BE2C (cell line): ENCODE measurements around the gene GRIN3B.

Experiments used
- DNase-seq: peaks from one replicate; pipeline ENCODE4 v3.0.0-alpha.2; 2020
- H3K27me3 ChIP-seq: fragments of 250-450 bp; sonication (Bioruptor Pico); 2 replicates; pipeline ENCODE4 v1.5.1; 2020; ENCODE audit warnings: mild to moderate bottlenecking
- H3K36me3 ChIP-seq: fragments of 250-450 bp; sonication (Bioruptor Pico); 2 replicates; pipeline ENCODE4 v1.5.1; 2020; ENCODE audit warnings: mild to moderate bottlenecking
- H3K4me1 ChIP-seq: fragments of 250-450 bp; sonication (Bioruptor Pico); 2 replicates; pipeline ENCODE4 v1.5.1; 2020
- H3K4me3 ChIP-seq: 2 replicates; pipeline ENCODE4 v1.5.1; 2011; ENCODE audit warnings: low read depth, low read length
- H3K9me3 ChIP-seq: fragments of 250-450 bp; sonication (Bioruptor Pico); 2 replicates; pipeline ENCODE4 v1.5.1; 2020
- CTCF ChIP-seq: IDR thresholded peaks from 2 replicates; pipeline ENCODE4 v1.5.1; 2012; ENCODE audit warnings: mild to moderate bottlenecking, low read depth, low read length

The GRIN3B gene

GRCh38 chr19:1055886-1056620 lies 55.8 kb downstream of the GRIN3B start:
- no peak for DNase-seq
- Histone ChIP-seq H3K4me3 (no peak overlapping the region), H3K9me3 (peaks cover 27% of the 10 kb centered on the region), H3K27me3 (no peaks in the 10 kb centered on the region), H3K36me3 (no peaks in the 10 kb centered on the region), H3K4me1 (no peaks in the 10 kb centered on the region)
- TF ChIP-seq CTCF: no peak

- Histone ChIP-seq H3K4me1 (no peaks in the 10 kb centered on the region), H3K27me3 (no peaks in the 10 kb centered on the region), H3K36me3 (no peaks in the 10 kb centered on the region), H3K4me3 (no peak overlapping the region), H3K9me3 (peaks cover 27% of the 10 kb centered on the region)
- DNase-seq: no peak
- peak; percentile 16; the same call in 1 of the 2 replicates for TF ChIP-seq CTCF
These were observed 57.1 kb downstream of the GRIN3B start for GRCh38 chr19:1057176-1057855.

- no peak for DNase-seq
These were observed 57.9 kb downstream of the GRIN3B start for GRCh38 chr19:1058112-1058511.

More at GRCh38 chr19:1058112-1058511, 57.9 kb downstream of the GRIN3B start:
- no peaks in the 10 kb centered on the region for H3K27me3 ChIP-seq
- TF ChIP-seq CTCF: no peak
- H3K9me3 ChIP-seq: peaks cover 27% of the 10 kb centered on the region
- no peak overlapping the region for H3K4me3 ChIP-seq
- no peaks in the 10 kb centered on the region for H3K36me3 ChIP-seq
- H3K4me1 ChIP-seq: no peaks in the 10 kb centered on the region
